HG02970 (cell line): ENCODE measurements around the gene AMPH.

Experiments
- ATAC-seq: cut with Tn5 transposase; IDR thresholded peaks from one replicate; pipeline ENCODE4 v1.9.1; 2021; ENCODE audit warnings: mild to moderate bottlenecking, moderate library complexity, moderate number of reproducible peaks; ENCODE audit not compliant: unreplicated experiment, low FRiP score

The AMPH gene

DNA sequence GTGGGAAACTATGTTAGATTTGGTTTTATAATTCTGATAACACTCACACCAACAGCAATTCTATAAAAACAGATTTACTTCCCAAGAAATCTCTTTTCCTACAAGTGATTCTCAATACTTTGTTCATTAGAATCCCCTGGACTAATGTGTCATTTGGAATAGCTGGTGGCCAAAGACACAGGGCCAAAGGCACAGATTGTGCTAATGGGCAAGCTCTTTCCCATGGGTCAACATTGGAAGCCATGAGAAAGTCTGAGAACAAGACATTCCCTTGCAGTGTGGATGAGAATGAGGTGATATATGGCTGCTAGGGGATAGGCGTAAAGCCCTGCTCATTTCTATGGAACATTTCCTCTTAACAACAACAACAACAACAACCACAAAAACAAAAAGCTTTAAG, 153.8 kb downstream of the AMPH start:
- ATAC-seq: no peak

DNA sequence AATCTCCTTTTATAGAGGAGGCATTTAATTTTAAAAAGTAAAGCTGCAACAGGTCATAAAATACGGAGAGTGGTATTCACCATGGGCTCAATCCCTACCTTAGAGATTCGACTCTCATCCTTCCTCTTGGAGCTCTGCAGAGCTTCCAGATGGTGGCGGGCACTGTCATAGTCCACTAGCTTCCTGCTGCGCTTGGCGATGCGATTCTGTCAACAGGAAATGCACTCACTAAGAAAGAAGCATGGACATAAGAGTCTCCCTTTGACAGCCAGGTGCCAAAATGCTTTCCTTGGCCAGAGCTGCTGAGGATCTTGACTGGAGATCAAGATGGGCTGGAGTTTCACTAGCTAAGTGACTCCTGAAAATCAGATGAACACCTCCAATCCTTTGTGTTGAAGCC, 154.4 kb downstream of the AMPH start:
- no peak for ATAC-seq

DNA sequence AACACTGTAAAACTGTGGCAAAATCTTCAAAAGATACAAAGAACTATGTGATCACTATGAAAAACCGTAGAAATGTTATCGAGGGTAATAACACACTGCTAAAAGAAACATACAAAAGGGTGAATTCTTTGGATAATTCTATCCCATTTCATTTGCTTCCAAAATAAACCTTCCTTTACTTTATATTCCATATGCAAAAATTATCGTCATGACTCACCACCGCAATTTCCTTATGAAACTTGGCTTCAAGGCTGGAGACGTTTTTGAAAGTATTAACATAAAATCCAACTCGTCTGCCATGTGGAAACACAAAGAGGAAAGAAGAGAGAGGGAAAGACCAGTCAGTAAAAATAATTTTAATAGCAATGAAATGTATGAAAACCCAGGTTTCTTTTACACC, 165.2 kb downstream of the AMPH start:
- ATAC-seq: no peak

DNA sequence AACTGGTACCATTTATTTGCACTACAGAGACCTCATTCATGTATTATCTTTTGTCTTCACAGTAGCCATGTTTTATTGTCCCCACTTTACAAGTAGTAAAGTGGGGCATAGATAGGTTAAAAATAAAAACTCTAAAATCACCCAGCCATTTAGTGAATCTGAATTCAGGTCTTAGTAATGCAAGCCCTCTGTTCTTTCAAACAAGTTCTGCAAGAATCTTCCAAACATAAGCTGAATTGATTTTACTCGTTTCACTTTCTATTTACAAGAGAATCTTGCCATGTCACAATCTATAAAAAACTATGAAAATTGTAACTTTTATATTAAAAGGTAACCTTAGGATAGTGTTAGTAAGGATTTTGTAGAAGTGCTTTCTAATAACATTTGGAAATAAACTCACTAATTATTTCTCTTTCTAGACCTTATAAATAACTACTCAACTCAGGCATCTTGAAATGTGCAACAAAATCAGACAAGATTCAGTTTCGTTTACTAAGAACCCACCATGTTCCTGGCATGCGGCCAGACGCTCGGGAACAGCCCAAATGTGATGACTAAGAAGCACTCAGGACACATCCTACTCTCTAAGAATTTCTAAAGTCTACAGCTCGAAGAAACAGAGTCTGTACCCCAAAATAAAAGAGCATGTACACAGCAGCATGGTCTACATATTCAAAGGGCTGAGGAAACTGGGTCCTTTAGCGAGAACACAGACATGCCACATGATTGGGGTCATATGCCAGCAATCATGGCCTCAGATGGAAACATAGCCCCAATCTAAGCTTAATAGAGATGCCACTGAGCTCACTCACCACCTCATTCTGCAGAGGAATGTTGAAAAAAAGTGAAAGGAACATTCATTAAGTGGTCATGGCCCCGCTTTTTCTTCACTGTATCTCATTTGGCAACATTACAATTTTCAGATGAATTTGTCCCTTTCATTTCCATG, 167.6 kb downstream of the AMPH start:
- ATAC-seq: peak; percentile 77

- no peak for ATAC-seq
Observed at GRCh38 chr7:38462819-38463218, 168.4 kb downstream of the AMPH start.

DNA sequence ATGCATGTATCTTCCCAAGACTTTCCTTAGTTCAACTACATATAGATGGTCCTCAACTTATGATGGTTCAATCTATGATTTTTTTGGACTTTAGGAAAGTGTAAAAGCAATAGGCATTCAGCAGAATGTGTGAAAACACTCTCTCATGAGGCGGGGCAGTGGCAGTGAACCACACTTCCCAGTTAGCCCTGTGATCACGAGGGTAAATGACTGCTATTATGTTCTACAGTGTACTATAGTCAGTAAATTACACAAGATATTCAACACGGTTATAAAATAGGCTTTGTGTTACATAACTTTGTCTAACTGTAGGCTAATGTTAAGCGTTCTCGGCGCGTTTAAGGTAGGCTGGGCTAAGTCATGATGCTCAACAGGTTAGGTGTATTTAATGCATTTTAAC, 169.3 kb downstream of the AMPH start:
- no peak for ATAC-seq

DNA sequence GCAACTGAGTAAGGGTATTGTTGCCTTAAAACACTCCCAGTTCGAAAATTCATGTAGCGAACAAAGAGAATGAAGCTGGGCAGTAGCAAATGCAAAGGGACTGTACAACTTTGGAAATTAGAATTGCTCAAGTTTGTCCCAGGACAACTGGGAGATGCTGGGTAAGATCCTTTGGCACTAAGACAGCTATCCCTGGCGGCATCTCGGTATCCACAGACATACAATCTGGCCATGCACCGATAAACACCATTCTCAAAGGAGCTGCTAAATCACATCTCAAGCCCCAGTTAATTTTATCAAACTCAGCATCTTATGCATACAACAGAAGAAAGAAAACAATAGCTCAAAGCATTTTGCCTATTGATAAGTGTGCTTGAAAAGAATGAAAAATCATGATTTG, 177.3 kb downstream of the AMPH start:
- ATAC-seq: no peak

DNA sequence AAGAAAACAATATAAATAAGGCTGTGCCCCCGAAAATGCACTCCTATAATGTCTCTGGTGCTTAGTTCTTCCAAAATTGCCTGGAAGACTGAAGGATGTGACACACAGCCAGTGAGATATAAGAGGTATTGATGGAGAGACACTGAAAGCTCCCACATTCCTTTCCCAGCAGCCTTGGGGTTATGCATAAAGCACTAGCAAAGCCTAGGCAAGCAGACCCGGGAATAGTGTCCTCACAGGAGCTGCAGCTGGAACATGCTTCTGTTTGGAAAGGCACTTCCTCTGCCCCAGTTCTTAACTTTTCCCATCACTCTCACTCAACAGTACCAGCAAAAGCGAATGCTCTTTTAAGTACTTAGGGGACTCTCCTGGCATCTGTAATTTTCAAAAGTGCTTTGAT, 178.0 kb downstream of the AMPH start:
- ATAC-seq: no peak

DNA sequence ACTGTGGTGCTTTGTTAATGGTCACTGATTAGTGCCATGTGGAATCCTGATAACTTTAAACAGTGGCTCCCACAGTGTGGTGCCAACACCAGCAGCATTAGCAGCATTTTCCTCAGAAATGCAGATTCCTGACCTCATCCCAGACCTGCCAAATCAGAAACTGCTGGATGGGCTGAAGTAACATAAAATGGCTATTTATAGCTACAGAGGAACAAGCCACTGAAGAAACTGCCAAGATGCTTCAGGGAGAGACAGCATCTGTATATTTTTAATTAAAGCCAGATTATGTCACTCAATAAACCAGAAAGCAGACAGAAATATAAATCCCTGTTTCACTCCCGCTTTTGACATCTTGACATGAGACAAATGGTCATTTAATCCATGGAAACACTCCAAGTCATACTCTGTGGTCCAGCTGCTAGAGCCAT, 178.5 kb downstream of the AMPH start:
- no peak for ATAC-seq

DNA sequence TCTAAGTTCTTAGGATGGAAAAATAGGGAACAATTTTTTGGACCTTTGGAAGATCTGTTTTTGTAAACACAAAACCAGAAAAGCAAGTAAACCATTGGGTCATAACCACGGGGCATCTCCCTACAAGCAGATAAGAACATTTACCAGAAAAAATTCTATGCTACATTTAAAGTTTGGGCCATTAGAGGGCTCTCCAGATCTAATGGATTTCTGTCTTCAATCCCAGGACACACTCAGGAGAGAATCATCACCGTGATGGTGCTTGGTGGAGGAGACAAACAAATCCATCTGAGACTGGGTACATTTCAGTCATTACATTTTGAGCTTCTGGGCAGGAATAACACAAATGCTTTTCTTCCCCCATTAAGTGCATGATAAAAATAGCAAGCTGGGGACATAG, 179.3 kb downstream of the AMPH start:
- ATAC-seq: no peak

- ATAC-seq: no peak
Observed at GRCh38 chr7:38448584-38449234, 182.5 kb downstream of the AMPH start.

DNA sequence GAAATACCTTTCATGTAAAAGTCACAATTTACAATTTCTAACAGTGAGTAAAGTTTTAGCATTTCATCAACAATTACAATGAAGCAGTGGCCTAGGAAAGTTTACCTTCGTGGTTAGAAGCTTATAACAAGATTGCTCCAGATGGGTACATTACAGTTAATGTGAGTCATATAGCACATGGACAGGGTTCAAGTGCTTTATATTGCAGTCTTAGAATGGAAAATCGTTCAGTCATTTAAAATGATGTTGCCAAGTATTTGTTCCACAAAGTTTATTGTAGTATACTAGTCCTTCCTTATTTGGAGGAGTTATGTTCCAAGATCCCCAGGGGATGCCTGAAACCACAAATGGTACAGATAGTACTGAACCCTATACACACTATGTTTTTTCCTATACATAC, 183.1 kb downstream of the AMPH start:
- no peak for ATAC-seq

DNA sequence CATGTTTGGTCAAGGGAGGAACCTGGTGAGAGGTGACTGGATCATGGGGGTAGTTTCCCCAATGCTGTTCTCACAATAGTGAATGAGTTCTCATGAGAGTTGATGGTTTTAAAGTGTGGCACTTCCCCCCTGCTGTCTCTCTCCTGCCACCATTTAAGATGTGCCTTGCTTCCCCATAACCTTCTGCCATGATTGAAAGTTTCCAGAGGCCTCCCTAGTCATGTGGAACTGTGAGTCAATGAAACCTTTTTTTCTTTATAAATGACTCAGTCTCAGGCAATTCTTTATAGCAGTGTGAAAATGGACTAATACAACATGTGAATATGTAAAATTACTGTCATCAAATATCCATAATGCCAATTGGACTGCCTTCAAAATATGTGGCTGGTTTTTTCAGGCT, 192.2 kb downstream of the AMPH start:
- no peak for ATAC-seq

GRCh38 chr7:38432671-38433070, 198.5 kb downstream of the AMPH start:
- ATAC-seq: no peak

DNA sequence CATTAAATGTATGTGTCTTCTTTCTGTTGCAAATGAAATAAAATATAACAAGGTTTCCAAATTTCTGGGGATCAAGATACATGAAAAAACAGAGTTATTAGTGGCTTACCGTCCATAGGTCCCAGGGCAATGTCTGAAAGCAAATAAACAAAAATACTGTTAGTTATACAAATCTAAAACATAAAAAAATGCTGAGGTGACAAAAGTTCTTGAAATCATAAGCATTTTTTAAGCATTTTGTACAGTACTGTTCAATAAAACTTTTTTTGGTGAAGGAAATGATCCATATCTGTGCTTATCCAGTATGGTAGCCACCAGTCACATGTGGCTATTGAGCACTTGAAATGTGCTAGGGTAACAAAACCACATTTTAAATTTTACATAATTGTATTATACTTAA, 199.1 kb downstream of the AMPH start:
- no peak for ATAC-seq

- no peak for ATAC-seq
Observed at GRCh38 chr7:38429057-38429456, 202.1 kb downstream of the AMPH start.

DNA sequence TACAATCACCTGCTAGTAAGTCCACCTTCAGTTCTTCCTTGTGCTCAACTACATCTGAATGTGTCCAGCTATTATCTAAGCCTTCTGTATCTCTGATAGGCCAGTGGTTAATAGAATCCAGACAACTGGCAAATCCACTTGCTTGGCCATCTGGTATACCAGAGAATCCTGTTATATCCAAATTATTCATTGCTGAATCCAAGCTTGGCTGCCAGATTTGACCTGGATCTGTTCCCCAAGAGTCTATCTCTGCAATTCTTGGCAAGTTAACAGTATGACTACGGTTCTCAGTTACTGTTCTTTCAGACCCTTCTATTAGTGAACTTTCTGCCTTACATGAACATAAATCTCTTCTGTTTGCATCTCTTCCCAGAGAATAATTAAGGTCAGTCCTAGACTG, 203.1 kb downstream of the AMPH start:
- no peak for ATAC-seq

DNA sequence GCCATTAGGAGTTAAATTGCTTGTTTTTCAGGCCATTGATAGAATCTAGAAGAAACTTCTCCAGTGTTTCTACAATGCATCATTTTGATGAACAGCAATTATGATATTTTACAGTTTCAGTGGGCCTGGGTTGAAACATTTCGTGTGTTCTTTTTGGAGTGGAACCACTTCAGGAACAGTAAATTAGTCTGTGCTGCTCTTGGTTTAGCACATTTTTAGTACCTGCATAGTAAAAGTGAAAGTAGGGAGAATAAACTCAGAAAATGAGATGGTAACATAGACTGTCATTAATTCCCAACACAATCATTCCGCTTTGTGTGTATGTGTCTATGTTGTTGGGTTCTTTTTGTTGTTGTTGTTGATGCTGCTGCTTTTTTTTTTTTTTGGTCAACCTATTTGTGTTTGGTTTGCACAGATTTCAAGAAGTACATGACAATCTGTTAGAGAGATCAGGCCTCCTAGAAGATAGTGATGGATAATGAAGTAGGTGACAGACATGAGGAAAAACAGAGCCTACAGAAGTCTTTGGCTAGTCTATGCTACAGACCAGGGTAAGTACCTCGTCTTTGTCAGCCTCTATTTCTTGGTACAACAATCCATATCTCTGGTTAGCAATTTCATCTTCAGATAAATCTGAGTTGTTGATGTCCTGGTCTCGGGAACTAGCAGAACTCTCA, 203.8 kb downstream of the AMPH start:
- ATAC-seq: no peak

DNA sequence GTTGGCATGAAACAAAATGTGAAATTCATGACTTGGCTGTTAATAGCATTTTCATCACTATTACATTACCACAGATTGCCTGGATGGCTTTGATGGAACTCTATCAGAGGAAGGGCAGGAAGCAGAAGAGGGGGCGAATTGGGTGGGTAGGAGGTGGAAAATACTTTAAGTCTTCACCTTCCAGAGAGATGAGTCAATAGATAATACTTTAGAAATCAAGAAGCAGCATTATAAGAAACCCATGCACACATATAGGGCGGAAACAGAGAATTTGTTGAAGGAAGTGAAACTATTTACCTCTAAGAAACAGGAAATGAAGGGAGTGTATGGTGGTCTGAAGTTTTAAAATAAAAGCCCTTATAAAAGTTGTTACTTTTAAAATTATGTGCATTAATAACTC, 205.7 kb downstream of the AMPH start:
- ATAC-seq: no peak

GRCh38 chr7:38424750-38425463, 206.3 kb downstream of the AMPH start:
- no peak for ATAC-seq

DNA sequence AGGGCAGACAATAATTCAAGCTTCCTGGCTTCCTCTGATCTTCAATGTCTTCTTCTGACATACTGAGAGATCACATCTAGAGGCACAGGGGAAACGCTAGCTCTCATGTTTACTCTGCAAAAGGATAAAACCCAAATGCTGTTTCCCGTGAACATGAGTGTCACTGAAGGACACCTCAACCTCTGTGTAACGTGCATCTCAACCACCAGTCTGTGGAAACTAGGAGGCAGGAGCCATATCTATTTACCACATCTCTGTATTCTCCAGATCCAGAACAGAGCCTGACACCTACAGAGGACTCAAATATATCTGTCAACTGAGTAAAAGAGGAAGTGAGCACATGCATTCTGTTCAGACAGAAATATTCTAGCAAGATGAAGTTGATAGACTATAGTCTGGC, 217.4 kb downstream of the AMPH start:
- ATAC-seq: no peak
